ENCODE measurements around the gene GZMM. TPM values are rescaled to one million over a fixed set of nuclear protein-coding genes. Genes with fewer than 3 reads are reported as not detected.
A peak's percentile ranks its signal among the peaks of the same experiment; 100 is the strongest.

The GZMM gene
- total and polyA plus RNA-seq, 2 of the 13 experiments (the other 11 are each of a cell fraction or from before 2014, with no cell fraction given): 0.07 TPM; not detected in 1

DNA sequence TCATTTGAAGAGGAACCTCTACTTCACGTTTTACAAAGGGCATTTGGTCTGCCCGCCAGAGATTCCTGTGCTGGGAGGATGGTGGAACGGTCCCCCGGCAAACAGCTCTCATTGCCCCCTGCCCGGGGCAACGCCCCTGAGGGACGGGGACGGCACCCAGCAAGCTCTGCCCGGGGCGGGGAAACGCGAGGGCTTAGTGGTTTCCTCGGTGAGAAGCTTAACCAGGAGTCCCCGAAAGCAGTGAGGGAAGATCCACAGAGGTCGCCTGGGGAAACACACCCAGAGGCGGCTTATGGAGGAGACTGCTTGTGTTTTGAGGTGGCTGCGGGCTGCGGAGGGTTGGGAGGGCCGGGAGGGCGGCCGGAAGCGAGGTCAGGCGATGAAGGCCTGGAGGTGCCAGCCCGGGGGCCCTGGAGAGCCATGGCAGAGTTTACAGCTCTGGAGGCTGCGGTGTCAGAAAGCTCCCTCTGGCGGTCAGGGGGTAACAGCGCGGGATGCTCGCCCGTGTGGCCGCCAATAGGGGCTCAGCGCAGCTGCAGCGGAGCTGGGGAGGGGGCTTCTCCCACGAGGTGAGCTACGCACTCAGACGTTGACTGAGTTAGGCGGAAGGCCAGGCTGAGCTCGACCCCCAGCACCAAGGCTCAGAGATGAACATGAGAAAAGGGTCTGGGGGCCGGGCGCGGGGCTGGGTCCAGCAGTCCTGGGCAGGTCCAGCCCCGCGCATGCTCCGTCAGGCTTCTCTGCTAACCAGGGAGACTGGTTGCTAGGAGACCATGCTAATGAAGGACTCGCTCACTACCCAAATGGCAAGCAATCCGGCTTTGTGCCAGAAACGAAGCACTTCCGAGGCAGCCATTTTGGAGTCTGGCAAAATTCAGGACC, 37.2 kb upstream of the GZMM start (continued):
- TF ChIP-seq, protein P1, sequence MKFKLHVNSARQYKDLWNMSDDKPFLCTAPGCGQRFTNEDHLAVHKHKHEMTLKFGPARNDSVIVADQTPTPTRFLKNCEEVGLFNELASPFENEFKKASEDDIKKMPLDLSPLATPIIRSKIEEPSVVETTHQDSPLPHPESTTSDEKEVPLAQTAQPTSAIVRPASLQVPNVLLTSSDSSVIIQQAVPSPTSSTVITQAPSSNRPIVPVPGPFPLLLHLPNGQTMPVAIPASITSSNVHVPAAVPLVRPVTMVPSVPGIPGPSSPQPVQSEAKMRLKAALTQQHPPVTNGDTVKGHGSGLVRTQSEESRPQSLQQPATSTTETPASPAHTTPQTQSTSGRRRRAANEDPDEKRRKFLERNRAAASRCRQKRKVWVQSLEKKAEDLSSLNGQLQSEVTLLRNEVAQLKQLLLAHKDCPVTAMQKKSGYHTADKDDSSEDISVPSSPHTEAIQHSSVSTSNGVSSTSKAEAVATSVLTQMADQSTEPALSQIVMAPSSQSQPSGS (CRISPR knock-in tag; IDR thresholded peaks at IDR 0.05): 0 out of 2 replicates have a peak, but pooled peaks have one; percentile 26
- TF ChIP-seq, protein P2, sequence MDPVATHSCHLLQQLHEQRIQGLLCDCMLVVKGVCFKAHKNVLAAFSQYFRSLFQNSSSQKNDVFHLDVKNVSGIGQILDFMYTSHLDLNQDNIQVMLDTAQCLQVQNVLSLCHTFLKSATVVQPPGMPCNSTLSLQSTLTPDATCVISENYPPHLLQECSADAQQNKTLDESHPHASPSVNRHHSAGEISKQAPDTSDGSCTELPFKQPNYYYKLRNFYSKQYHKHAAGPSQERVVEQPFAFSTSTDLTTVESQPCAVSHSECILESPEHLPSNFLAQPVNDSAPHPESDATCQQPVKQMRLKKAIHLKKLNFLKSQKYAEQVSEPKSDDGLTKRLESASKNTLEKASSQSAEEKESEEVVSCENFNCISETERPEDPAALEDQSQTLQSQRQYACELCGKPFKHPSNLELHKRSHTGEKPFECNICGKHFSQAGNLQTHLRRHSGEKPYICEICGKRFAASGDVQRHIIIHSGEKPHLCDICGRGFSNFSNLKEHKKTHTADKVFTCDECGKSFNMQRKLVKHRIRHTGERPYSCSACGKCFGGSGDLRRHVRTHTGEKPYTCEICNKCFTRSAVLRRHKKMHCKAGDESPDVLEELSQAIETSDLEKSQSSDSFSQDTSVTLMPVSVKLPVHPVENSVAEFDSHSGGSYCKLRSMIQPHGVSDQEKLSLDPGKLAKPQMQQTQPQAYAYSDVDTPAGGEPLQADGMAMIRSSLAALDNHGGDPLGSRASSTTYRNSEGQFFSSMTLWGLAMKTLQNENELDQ (CRISPR knock-in tag; IDR thresholded peaks at IDR 0.05; ENCODE audit: borderline replicate concordance): no peak
- no peak for TF ChIP-seq FOXA1 (IDR thresholded peaks at IDR 0.05)
- peak; percentile 40; the same call in 1 of the 2 replicates for TF ChIP-seq FOXA1 (CRISPR knock-in tag; IDR thresholded peaks at IDR 0.05)
- TF ChIP-seq ZSCAN31 (CRISPR knock-in tag; IDR thresholded peaks at IDR 0.05; ENCODE audit: low read depth): 0 out of 2 replicates have a peak, but pooled peaks have one; percentile 48
- no peak; the same call in 1 of the 2 replicates for TF ChIP-seq SAFB2 (CRISPR knock-in tag; IDR thresholded peaks at IDR 0.05; ENCODE audit: borderline replicate concordance, low read depth)
- no peak for TF ChIP-seq FOXK2 (IDR thresholded peaks at IDR 0.05)
- no peak for TF ChIP-seq TBL1XR1 (IDR thresholded peaks at IDR 0.05; ENCODE audit: borderline replicate concordance, low read length, partially characterized antibody)
- TF ChIP-seq, protein P3, sequence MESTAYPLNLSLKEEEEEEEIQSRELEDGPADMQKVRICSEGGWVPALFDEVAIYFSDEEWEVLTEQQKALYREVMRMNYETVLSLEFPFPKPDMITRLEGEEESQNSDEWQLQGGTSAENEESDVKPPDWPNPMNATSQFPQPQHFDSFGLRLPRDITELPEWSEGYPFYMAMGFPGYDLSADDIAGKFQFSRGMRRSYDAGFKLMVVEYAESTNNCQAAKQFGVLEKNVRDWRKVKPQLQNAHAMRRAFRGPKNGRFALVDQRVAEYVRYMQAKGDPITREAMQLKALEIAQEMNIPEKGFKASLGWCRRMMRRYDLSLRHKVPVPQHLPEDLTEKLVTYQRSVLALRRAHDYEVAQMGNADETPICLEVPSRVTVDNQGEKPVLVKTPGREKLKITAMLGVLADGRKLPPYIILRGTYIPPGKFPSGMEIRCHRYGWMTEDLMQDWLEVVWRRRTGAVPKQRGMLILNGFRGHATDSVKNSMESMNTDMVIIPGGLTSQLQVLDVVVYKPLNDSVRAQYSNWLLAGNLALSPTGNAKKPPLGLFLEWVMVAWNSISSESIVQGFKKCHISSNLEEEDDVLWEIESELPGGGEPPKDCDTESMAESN (CRISPR knock-in tag; conservative IDR thresholded peaks at IDR 0.05): peak; percentile 31; the same call in 1 of the 2 replicates
- TF ChIP-seq NR2F2 (IDR thresholded peaks at IDR 0.05; ENCODE audit: borderline replicate concordance, low read depth): 0 out of 2 replicates have a peak, but pooled peaks have one; percentile 21
- TF ChIP-seq POLR2A (IDR thresholded peaks at IDR 0.05; ENCODE audit: insufficient read depth in 1 of 2, low read depth in 2 of 2, low read length in 2 of 2): peak; percentile 39 to 44; a peak in 1 of 4 replicates
- peak; percentile 63; the same call in 1 of the 2 replicates for TF ChIP-seq YEATS4 (CRISPR knock-in tag; IDR thresholded peaks at IDR 0.05; ENCODE audit: borderline replicate concordance)
- 0 out of 2 replicates have a peak, but pooled peaks have one; percentile 60 for TF ChIP-seq ZNF557 (CRISPR knock-in tag; IDR thresholded peaks at IDR 0.05)
- peak; percentile 62; the same call in 1 of the 2 replicates for TF ChIP-seq NFKB2 (CRISPR knock-in tag; IDR thresholded peaks at IDR 0.05; ENCODE audit: borderline replicate concordance)
- TF ChIP-seq, protein P4, sequence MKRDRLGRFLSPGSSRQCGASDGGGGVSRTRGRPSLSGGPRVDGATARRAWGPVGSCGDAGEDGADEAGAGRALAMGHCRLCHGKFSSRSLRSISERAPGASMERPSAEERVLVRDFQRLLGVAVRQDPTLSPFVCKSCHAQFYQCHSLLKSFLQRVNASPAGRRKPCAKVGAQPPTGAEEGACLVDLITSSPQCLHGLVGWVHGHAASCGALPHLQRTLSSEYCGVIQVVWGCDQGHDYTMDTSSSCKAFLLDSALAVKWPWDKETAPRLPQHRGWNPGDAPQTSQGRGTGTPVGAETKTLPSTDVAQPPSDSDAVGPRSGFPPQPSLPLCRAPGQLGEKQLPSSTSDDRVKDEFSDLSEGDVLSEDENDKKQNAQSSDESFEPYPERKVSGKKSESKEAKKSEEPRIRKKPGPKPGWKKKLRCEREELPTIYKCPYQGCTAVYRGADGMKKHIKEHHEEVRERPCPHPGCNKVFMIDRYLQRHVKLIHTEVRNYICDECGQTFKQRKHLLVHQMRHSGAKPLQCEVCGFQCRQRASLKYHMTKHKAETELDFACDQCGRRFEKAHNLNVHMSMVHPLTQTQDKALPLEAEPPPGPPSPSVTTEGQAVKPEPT (CRISPR knock-in tag; IDR thresholded peaks at IDR 0.05; ENCODE audit: low read depth): 0 out of 2 replicates have a peak, but pooled peaks have one; percentile 29
- TF ChIP-seq KMT2A (CRISPR knock-in tag; IDR thresholded peaks at IDR 0.05): peak; percentile 6; the same call in 1 of the 2 replicates
- no peak for TF ChIP-seq ISX (CRISPR knock-in tag; conservative IDR thresholded peaks at IDR 0.05)
- no peak for TF ChIP-seq FOXM1 (CRISPR knock-in tag; IDR thresholded peaks at IDR 0.05)
- TF ChIP-seq PAWR (CRISPR knock-in tag; IDR thresholded peaks at IDR 0.05; ENCODE audit: borderline replicate concordance): no peak
- TF ChIP-seq BRD4 (CRISPR knock-in tag; IDR thresholded peaks at IDR 0.05): no peak
- no peak for TF ChIP-seq ZNF260 (CRISPR knock-in tag; IDR thresholded peaks at IDR 0.05; ENCODE audit: borderline replicate concordance, low read depth)
- peak; percentile 27 for TF ChIP-seq U2AF1 (optimal IDR thresholded peaks at IDR 0.05; ENCODE audit: low read depth, low read length)
- peak; percentile 89 for TF ChIP-seq CBFB (CRISPR knock-in tag; IDR thresholded peaks at IDR 0.05)

All from HepG2 (cell line).